Measurements from ENCODE around the gene LAMA5. TPM values are rescaled to one million over a fixed set of nuclear protein-coding genes. Genes with fewer than 3 reads are reported as not detected.

The LAMA5 gene
- total RNA-seq, 4 donors from 2014 or later: 45.5 to 115 (median 62.5) TPM

DNA sequence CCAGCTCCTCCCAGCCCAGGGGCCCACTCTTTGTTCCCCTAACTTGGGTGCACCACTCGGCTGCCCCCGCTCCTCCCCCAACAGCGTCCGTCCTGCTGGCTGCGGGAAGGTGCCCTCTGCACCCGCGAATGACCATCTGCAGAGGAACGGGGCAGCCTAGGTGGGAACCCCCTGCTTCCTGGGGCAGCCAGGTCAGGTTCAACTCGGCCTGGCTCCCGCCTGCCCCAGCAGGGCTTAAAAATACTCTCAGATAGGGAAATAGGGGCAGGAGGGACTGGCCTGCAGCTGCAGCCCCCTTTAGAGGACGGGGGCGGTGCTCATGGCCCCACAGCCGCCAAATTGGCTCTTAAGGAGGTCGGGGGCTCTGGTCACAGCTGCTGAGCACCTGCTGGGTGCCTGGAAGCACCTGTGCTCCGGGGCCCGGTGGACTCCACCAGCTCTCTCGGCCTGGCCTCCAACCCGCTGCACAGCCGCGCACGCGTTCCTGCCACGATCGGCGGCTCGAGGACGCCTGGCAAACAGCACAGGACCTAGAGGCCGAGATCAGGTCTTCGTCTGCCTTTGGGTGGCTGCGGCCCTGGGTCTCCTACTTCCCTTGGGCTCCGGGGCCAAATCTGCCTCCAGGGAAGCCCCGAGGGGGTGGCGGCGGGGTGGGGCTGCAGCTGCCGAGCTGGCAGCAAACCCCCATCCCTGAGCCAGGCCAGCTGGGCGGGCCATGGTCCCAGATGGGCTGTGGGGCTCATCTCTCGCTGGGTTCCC, 700 bp upstream of the LAMA5 start:
- DNase-seq (ENCODE audit: low spot score) (no peak), ATAC-seq (ENCODE audit: low FRiP score) (no peak)
- TF ChIP-seq CTCF (IDR thresholded peaks at IDR 0.05): no peak

GRCh38 chr20:62366370-62367135, 559 bp downstream of the LAMA5 start:
- ATAC-seq (ENCODE audit: low FRiP score) (no peak), DNase-seq (ENCODE audit: low spot score) (no peak)
- no peak for TF ChIP-seq CTCF (IDR thresholded peaks at IDR 0.05)

DNA sequence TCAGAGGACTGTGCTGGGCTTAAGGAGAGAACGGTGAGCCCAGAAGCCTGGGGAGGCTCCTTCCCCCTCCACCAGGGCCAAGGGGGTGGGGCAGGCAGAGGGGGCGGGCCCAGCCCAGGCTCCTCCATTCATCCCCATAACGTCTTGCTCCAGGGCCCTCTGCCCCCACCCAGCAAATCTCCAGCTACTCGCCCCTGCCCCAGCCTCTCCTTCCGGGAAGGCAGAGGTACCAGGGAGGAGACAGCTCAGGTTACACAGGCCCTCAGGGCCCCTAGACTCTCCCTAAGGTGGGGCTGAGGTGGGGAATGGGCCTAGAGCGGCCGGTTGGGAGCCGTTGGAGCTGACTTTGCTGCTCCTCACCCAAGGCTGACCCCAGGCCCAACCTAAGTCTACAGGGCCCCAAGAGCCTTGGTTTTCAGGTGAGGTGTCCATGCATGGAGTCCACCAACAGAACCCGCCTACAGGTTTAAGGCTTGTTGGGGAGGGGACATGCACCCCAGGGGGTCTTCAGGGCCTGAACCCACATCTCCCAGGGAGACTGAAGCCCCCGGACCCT, 1.2 kb downstream of the LAMA5 start:
- DNase-seq (ENCODE audit: low spot score) (no peak), ATAC-seq (ENCODE audit: low FRiP score) (peak; percentile 25)
- TF ChIP-seq CTCF (IDR thresholded peaks at IDR 0.05): no peak

DNA sequence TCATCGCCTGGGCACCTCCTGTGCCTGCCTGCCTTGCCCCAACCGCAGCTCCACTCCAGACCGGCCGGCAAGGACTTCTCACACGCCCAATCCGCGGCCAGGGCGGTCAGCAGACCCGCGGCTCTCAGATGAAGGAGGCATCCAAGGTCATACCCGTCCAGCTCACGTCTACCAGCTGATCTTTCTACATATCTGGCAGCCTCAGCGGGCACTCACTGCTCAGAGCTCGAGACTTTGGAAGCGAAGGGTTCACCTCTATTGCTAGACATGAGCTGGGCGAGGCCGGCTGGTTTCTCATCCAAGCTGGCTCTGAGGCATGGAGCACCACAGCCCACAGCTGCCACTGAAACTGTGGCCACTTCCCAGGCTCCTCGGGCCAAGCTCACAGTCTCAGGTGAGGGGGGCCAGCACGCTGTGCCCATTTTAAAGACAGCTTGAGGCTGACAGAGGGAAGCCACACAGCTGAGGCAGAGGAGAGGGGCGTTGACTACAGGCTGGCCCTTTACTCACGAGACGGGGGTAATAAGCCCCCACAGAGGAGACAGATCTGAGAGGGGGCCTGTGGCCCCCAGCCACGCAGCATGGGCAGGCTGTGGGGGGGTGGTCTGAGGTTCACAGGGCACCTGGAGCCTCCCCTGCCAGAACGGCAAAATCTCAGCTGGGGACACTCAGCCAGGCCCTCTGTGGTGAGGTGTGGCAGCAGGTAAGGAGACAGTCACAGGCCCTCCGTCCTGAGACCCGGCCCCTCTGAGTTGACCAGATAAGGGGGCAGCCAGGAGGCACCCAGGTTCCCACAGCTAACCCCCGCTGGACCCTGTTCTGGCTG, 2.0 kb downstream of the LAMA5 start:
- ATAC-seq (ENCODE audit: low FRiP score): peak; percentile 28
- TF ChIP-seq CTCF (IDR thresholded peaks at IDR 0.05): no peak
- no peak for DNase-seq (ENCODE audit: low spot score)

DNA sequence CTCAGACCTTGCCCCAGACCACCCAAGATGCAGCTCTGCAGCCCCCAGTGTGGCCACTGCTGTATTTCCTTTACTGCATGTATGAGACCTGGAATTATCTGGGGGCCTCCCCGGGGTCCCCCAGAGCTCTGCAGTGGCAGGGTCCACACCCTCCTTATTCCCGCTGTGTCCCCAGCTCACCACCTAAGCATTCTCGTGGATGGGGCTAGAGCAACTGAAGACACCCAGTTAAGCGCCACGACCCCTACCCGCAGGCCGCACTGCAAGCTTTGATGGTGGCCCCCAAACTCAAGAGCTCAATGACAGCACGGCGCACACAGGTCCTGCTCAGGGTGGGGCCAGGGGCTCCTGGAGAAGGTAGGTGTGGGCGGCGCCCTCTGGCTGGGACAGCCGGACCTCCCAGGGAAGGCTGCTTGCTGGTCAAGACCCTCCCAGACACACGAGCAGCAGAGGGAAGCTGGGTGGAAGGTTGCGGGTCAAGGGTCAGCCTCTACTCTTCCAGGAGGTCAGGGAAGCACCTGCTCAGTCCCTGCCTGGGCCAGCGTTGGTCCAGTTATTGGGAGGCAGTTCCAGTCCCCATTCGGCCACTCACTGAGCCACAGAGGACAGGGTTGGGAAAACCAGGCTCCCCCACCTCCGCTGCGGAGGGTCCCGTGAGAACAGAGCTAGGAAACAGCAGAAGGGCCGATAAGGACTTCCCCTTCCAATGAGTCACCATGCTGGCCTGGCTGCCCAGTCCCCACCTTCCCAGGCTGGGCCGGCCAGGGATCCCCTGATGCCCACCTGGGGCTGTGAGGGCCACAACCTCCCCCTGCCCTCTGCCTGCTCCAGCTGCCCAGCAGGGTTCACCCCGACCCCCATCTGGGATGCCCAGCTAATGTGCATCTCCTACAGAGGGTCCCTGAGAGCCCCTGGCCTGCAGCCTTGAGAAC, 2.9 kb downstream of the LAMA5 start:
- no peak for DNase-seq (ENCODE audit: low spot score)
- ATAC-seq (ENCODE audit: low FRiP score): peak; percentile 26
- no peak for TF ChIP-seq CTCF (IDR thresholded peaks at IDR 0.05)

Data from omental fat pad (tissue), 4 donors.